SK-N-SH (cell line): ENCODE data around the gene SPTSSB. TPM values are rescaled to one million over a fixed set of nuclear protein-coding genes. Genes with fewer than 3 reads are reported as not detected.

ENCODE experiments used
- CTCF ChIA-PET: fragments of 300-600, 350-600 bp; formaldehyde crosslinking; extraction: SDS; loops from one replicate; lab custom pipeline; 2021; lab: Yijun Ruan, JAX
- POLR2A ChIA-PET: fragments of 350-600 bp; sonication (Branson Sonifier 250); formaldehyde crosslinking; extraction: SDS; loops from one replicate; lab custom pipeline; 2020; ENCODE audit warnings: antibody characterized with exemption, inconsistent platforms; lab: Yijun Ruan, JAX
- DNase-seq: peaks from one replicate; pipeline ENCODE4 v3.0.0; 2012
- H2AFZ ChIP-seq: fragments of 200-600 bp; sonication (generic); 2 replicates; pipeline ENCODE4 v1.8.1; 2016; ENCODE audit warnings: antibody characterized with exemption, mild to moderate bottlenecking, low read depth
- H3F3A ChIP-seq: fragments of 200-600 bp; sonication (generic); replicated peaks from 2 replicates; pipeline ENCODE3; 2016; ENCODE audit warnings: antibody characterized with exemption, mild to moderate bottlenecking; ENCODE audit not compliant: insufficient read depth
- H3K27ac ChIP-seq, 2 experiments: fragments of 200-500 bp in 1 of 2; fragments of 200-600 bp in 1 of 2; sonication (Bioruptor generic) in 1 of 2; sonication (generic), shearing (Covaris generic) in 1 of 2; 2 replicates each; pipeline versions ENCODE4 v1.5.1 to v1.6.1; 2014 to 2016; ENCODE audit warnings: low read depth in 2 of 2, inconsistent platforms in 1 of 2, low read length in 1 of 2, mild to moderate bottlenecking in 1 of 2, mixed read lengths in 1 of 2
- H3K27me3 ChIP-seq: fragments of 200-600 bp; sonication (generic), shearing (Covaris generic); 2 replicates; pipeline ENCODE4 v1.6.1; 2016; ENCODE audit warnings: mixed run types; ENCODE audit not compliant: insufficient read depth
- H3K36me3 ChIP-seq, 2 experiments: fragments of 200-500 bp in 1 of 2; fragments of 200-600 bp in 1 of 2; sonication (Bioruptor generic) in 1 of 2; sonication (generic) in 1 of 2; replicated peaks in 1 of 2; 2 replicates each; pipeline versions ENCODE3 to v1.5.1; 2014 to 2016; ENCODE audit warnings: low read length in 1 of 2, mild to moderate bottlenecking in 1 of 2; ENCODE audit not compliant: insufficient read depth in 2 of 2, control insufficient read depth in 1 of 2
- H3K4me1 ChIP-seq, 2 experiments: fragments of 200-500 bp in 1 of 2; fragments of 200-600 bp in 1 of 2; sonication (Bioruptor generic) in 1 of 2; sonication (generic), shearing (Covaris generic) in 1 of 2; 2 replicates each; pipeline versions ENCODE4 v1.5.1 to v1.6.1; 2014 to 2016; ENCODE audit warnings: low read depth in 1 of 2, low read length in 1 of 2, mixed run types in 1 of 2; ENCODE audit not compliant: insufficient read depth in 2 of 2, control insufficient read depth in 1 of 2
- H3K4me2 ChIP-seq: fragments of 200-600 bp; sonication (generic), shearing (Covaris generic); 2 replicates; pipeline ENCODE4 v1.6.1; 2017; ENCODE audit warnings: mixed run types
- H3K4me3 ChIP-seq, 2 experiments: fragments of 200-500 bp in 1 of 2; fragments of 200-600 bp in 1 of 2; sonication (Bioruptor generic) in 1 of 2; sonication (generic), shearing (Covaris generic) in 1 of 2; 2 replicates each; pipeline versions ENCODE4 v1.5.1 to v1.8.1; 2014 to 2016; ENCODE audit warnings: low read depth in 2 of 2, inconsistent platforms in 1 of 2, low read length in 1 of 2, mild to moderate bottlenecking in 1 of 2, mixed read lengths in 1 of 2, moderate library complexity in 1 of 2
- H3K79me2 ChIP-seq: fragments of 200-600 bp; sonication (generic); 2 replicates; pipeline ENCODE4 v1.8.1; 2017; ENCODE audit warnings: mild to moderate bottlenecking; ENCODE audit not compliant: insufficient read depth
- H3K9ac ChIP-seq: fragments of 200-600 bp; sonication (generic); 2 replicates; pipeline ENCODE4 v1.6.1; 2017; ENCODE audit warnings: mixed run types
- H3K9me2 ChIP-seq: fragments of 200-600 bp; sonication (generic); 2 replicates; pipeline ENCODE4 v1.6.1; 2017; ENCODE audit warnings: mixed run types
- H3K9me3 ChIP-seq: fragments of 200-600 bp; sonication (generic); 2 replicates; pipeline ENCODE4 v1.6.1; 2017; ENCODE audit warnings: mixed run types, mild to moderate bottlenecking, moderate library complexity
- H4K20me1 ChIP-seq: fragments of 200-600 bp; sonication (generic); 2 replicates; pipeline ENCODE4 v1.6.1; 2017; ENCODE audit warnings: mild to moderate bottlenecking, mixed run types; ENCODE audit not compliant: insufficient read depth
- CHD2 ChIP-seq: fragments of 150-350 bp; IDR thresholded peaks from 2 replicates; pipeline ENCODE4 v1.6.1; 2018; ENCODE audit warnings: low read length; ENCODE audit not compliant: partially characterized antibody
- ELF1 ChIP-seq: IDR thresholded peaks from 2 replicates; pipeline ENCODE4 v1.4.0; 2012
- EP300 ChIP-seq, 2 experiments: IDR thresholded peaks; 2 replicates each; pipeline versions ENCODE4 v1.4.0 to v1.6.1; 2012; ENCODE audit warnings: borderline replicate concordance in 1 of 2, low read depth in 1 of 2, low read length in 1 of 2
- FOSL2 ChIP-seq: IDR thresholded peaks from 2 replicates; pipeline ENCODE4 v1.4.0; 2012; ENCODE audit warnings: low read depth, mild to moderate bottlenecking, moderate library complexity, borderline replicate concordance
- FOXM1 ChIP-seq: IDR thresholded peaks from 2 replicates; pipeline ENCODE4 v1.4.0; 2012; ENCODE audit warnings: low read depth, mild to moderate bottlenecking
- GABPA ChIP-seq: IDR thresholded peaks from 2 replicates; pipeline ENCODE4 v1.4.0; 2012; ENCODE audit warnings: low read depth, mild to moderate bottlenecking
- MEF2A ChIP-seq: IDR thresholded peaks from 2 replicates; pipeline ENCODE4 v1.4.0; 2012; ENCODE audit warnings: low read depth, borderline replicate concordance
- MXI1 ChIP-seq: IDR thresholded peaks from 2 replicates; pipeline ENCODE4 v1.6.1; 2012; ENCODE audit warnings: mild to moderate bottlenecking, low read depth, low read length, improper control_type of control experiment
- NFIC ChIP-seq: IDR thresholded peaks from 2 replicates; pipeline ENCODE4 v1.4.0; 2012; ENCODE audit warnings: borderline replicate concordance
- RFX5 ChIP-seq: IDR thresholded peaks from 2 replicates; pipeline ENCODE4 v1.6.1; 2012; ENCODE audit warnings: mild to moderate bottlenecking, improper control_type of control experiment, low read length
- RXRA ChIP-seq: IDR thresholded peaks from 2 replicates; pipeline ENCODE4 v1.4.0; 2012; ENCODE audit warnings: low read depth, mild to moderate bottlenecking, borderline replicate concordance
- SIN3A ChIP-seq: IDR thresholded peaks from 2 replicates; pipeline ENCODE4 v1.6.1; 2012; ENCODE audit warnings: low read depth, mild to moderate bottlenecking, low read length, moderate library complexity, borderline replicate concordance
- SMC3 ChIP-seq: IDR thresholded peaks from 2 replicates; pipeline ENCODE4 v1.6.1; 2012; ENCODE audit warnings: low read depth, low read length, improper control_type of control experiment
- TCF12 ChIP-seq: IDR thresholded peaks from 2 replicates; pipeline ENCODE4 v1.4.0; 2012
- TEAD4 ChIP-seq: IDR thresholded peaks from 2 replicates; pipeline ENCODE4 v1.4.0; 2012; ENCODE audit warnings: mild to moderate bottlenecking, borderline replicate concordance; ENCODE audit not compliant: insufficient read depth
- WGBS: methylation state at CpG from one replicate; pipeline ENCODE4 v1.1.6; 2017; ENCODE audit warnings: low lambda C conversion rate; 5-methylcytosine and 5-hydroxymethylcytosine counted together
- polyA plus RNA-seq, 3 experiments: library from polyadenylated mRNA; depleted of rRNA; stranded (reverse); fragments of >200 nt; gene quantifications; 2 replicates each; pipeline ENCODE4 v1.2.3, GENCODE V29; 2012
- TF ChIP-seq, protein P1 (sequence below): IDR thresholded peaks from 2 replicates; pipeline ENCODE4 v1.6.1; 2012; ENCODE audit warnings: mild to moderate bottlenecking, low read depth, low read length, moderate library complexity
- TF ChIP-seq, protein P2 (sequence below): fragments of 150-350 bp; IDR thresholded peaks from 2 replicates; pipeline ENCODE4 v1.6.1; 2016; ENCODE audit warnings: mild to moderate bottlenecking, low read depth, low read length
- TF ChIP-seq, protein P3 (sequence below): IDR thresholded peaks from 2 replicates; pipeline ENCODE4 v1.4.0; 2012; ENCODE audit warnings: low read depth, borderline replicate concordance

Gene SPTSSB
- polyA plus RNA-seq, 1 of the 3 experiments (the other 2 are of a cell fraction): 0.07 TPM

DNA sequence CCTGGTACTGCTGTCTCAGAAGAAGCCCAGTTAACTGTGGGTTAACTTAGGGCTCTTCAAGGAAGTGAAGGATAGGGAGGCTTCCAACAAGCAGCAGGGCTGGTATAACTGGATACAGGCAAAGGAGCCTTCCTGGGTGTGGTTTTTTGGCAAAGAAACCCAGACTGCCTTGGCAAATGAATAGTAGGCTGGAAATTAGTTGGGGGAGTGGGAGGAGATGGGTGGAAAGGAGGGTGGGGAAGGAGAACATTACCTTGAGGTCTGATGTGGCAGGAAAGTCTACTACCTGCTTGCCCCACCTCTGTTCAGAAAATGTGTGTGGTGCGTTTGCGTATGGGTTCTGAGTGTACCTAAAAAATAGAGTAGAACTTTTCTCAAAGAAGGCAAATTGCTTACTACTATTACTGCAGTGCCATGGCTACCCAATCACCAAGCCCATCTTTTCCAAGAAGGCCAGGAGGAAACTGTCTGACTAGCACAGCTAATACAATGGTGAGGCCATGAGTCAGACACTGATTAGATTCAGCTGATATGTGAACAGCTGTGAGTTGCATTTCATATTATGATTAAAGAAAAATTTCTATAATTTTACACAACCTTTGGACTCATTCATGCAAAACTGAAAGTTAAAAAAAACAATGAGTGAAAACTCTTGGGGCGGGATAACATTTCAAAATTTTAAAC is 55.2 kb downstream of the SPTSSB start:
- H3K9ac ChIP-seq: no peak overlapping the region
- H3K4me1 ChIP-seq: no peaks in the 10 kb centered on the region
- H3K9me2 ChIP-seq: no peaks in the 10 kb centered on the region
- DNase-seq: no peak
- CTCF ChIA-PET: no interaction called here
- 77% methylated on average over 3 of the region's 3 CpGs for WGBS
- H3K79me2 ChIP-seq: no peaks in the 10 kb centered on the region
- no peaks in the 10 kb centered on the region for H3F3A ChIP-seq
- no peak overlapping the region for H3K4me2 ChIP-seq
- H2AFZ ChIP-seq: no peak overlapping the region
- TF ChIP-seq FOXM1 (no peak), ELF1 (no peak), NFIC (no peak), EP300 (IDR thresholded peaks at IDR 0.05; ENCODE audit: borderline replicate concordance in 1 of 2, low read depth in 1 of 2, low read length in 1 of 2) (no peak), CHD2 (no peak), GABPA (no peak), MEF2A (no peak), RXRA (no peak), SMC3 (no peak), FOSL2 (no peak), MXI1 (no peak), TEAD4 (no peak), RFX5 (no peak), TCF12 (no peak), SIN3A (no peak)
- TF ChIP-seq, protein P1, sequence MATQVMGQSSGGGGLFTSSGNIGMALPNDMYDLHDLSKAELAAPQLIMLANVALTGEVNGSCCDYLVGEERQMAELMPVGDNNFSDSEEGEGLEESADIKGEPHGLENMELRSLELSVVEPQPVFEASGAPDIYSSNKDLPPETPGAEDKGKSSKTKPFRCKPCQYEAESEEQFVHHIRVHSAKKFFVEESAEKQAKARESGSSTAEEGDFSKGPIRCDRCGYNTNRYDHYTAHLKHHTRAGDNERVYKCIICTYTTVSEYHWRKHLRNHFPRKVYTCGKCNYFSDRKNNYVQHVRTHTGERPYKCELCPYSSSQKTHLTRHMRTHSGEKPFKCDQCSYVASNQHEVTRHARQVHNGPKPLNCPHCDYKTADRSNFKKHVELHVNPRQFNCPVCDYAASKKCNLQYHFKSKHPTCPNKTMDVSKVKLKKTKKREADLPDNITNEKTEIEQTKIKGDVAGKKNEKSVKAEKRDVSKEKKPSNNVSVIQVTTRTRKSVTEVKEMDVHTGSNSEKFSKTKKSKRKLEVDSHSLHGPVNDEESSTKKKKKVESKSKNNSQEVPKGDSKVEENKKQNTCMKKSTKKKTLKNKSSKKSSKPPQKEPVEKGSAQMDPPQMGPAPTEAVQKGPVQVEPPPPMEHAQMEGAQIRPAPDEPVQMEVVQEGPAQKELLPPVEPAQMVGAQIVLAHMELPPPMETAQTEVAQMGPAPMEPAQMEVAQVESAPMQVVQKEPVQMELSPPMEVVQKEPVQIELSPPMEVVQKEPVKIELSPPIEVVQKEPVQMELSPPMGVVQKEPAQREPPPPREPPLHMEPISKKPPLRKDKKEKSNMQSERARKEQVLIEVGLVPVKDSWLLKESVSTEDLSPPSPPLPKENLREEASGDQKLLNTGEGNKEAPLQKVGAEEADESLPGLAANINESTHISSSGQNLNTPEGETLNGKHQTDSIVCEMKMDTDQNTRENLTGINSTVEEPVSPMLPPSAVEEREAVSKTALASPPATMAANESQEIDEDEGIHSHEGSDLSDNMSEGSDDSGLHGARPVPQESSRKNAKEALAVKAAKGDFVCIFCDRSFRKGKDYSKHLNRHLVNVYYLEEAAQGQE: no peak
- TF ChIP-seq, protein P2, sequence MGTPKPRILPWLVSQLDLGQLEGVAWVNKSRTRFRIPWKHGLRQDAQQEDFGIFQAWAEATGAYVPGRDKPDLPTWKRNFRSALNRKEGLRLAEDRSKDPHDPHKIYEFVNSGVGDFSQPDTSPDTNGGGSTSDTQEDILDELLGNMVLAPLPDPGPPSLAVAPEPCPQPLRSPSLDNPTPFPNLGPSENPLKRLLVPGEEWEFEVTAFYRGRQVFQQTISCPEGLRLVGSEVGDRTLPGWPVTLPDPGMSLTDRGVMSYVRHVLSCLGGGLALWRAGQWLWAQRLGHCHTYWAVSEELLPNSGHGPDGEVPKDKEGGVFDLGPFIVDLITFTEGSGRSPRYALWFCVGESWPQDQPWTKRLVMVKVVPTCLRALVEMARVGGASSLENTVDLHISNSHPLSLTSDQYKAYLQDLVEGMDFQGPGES: no peak
- TF ChIP-seq, protein P3, sequence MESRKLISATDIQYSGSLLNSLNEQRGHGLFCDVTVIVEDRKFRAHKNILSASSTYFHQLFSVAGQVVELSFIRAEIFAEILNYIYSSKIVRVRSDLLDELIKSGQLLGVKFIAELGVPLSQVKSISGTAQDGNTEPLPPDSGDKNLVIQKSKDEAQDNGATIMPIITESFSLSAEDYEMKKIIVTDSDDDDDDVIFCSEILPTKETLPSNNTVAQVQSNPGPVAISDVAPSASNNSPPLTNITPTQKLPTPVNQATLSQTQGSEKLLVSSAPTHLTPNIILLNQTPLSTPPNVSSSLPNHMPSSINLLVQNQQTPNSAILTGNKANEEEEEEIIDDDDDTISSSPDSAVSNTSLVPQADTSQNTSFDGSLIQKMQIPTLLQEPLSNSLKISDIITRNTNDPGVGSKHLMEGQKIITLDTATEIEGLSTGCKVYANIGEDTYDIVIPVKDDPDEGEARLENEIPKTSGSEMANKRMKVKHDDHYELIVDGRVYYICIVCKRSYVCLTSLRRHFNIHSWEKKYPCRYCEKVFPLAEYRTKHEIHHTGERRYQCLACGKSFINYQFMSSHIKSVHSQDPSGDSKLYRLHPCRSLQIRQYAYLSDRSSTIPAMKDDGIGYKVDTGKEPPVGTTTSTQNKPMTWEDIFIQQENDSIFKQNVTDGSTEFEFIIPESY: no peak
- no peaks in the 10 kb centered on the region for H3K27me3 ChIP-seq
- no peaks in the 10 kb centered on the region for H4K20me1 ChIP-seq
- no peaks in the 10 kb centered on the region for H3K9me3 ChIP-seq
- H3K36me3 ChIP-seq: no peaks in the 10 kb centered on the region
- H3K4me3 ChIP-seq: no peak overlapping the region
- H3K27ac ChIP-seq: no peak overlapping the region
- POLR2A ChIA-PET: no interaction called here
